Left cardiac atrium (tissue), 4 donors: Measurements from ENCODE around the gene CXCL12. TPM values are rescaled to one million over a fixed set of nuclear protein-coding genes. Genes with fewer than 3 reads are reported as not detected.
A peak's percentile ranks its signal among the peaks of the same experiment; 100 is the strongest.

Source experiments
- ATAC-seq, 2 donors: fragments of 200-7000 bp; cut with Tn5 transposase; one replicate each; pipeline ENCODE4 v1.9.1; 2020; ENCODE audit warnings: mild to moderate bottlenecking in 2 of 2, moderate library complexity in 2 of 2
- DNase-seq: peaks from one replicate; pipeline ENCODE4 v3.0.0-alpha.2; 2020
- intact Hi-C, 2 donors: fragments of 100-400 bp; cut with DNase I; formaldehyde crosslinking; loops; one replicate each; pipeline versions ENCODE4 v1.14.1 to v1.15.1; 2022 to 2023
- total RNA-seq, 2 donors: library from RNA; stranded (reverse); fragmentation: NEBNext Ultra II Directional; extraction: Animal tissue kit (Norgen Biotek cat#: 25700); gene quantifications; one replicate each; pipeline ENCODE4 v1.2.1, GENCODE V29; 2021
- donor health status: DM: no; HTN: yes; CAD: no.
- donor health status: DM: no; HTN: yes; CAD: no; lungs with severe emphysema.
- donor health status: DM: yes; HTN: yes; CAD: no.
- donor health status: Dilated cardiomyopathy.

CXCL12 gene
- total RNA-seq, 2 donors from 2014 or later, result 213 to 248 TPM

DNA sequence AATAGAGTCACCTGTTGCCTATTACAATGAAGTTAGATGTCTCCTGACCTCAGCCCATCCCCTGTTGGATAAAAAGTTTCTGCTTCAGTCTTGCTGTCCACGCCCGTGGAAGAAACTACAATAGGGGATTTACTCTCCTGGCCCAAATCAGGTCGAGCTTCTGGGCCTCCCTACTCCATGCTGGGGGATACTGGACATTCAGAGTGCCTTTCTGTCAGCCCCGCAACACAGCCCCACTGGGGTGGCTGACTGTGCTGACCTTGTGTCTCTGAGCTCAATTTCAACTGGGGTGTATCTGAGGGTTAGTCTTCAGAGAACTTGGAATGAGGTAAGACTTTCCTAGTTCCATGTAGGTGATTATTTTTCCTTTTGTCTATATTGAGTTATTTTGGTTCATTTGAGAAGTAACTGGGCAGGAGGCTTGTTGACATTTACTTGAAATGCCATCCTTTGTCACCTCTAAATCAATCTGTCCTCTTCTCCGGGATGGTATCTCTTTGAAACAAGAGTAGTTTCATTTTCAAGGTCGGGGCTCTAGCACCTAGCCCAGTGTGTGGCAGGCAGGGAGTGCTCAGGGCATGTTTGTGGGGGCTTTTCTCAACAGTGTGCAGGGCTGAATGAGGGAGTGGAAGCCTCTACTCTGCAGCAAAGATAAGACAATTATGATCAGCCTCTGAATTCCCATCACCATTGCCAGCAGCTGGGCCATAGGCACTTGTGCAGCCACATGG is 17.7 kb upstream of the CXCL12 start:
- no peak for DNase-seq
- no peak for ATAC-seq
- intact Hi-C loops, result no loop called here

DNA sequence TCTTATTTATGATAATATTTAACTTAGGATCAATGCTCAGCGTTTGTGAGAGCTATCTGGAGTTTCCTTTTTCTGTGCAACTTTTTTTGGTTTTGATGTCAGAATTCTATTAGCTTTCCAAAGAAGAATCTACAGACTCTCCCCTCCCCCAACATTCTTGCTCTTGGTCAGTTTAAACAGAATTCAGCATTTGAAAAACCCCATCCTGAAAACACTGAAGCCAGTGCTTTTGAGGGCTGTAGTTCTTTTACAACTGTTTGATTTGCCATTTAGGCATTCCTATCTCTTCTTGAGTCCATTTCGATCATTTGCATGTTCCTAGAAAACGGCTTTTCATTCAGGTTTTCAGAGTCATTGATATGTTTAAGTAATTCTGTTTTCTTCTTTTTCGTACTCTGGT is 15.6 kb upstream of the CXCL12 start:
- DNase-seq, result no peak
- no peak for ATAC-seq
- intact Hi-C loops, result no loop called here

DNA sequence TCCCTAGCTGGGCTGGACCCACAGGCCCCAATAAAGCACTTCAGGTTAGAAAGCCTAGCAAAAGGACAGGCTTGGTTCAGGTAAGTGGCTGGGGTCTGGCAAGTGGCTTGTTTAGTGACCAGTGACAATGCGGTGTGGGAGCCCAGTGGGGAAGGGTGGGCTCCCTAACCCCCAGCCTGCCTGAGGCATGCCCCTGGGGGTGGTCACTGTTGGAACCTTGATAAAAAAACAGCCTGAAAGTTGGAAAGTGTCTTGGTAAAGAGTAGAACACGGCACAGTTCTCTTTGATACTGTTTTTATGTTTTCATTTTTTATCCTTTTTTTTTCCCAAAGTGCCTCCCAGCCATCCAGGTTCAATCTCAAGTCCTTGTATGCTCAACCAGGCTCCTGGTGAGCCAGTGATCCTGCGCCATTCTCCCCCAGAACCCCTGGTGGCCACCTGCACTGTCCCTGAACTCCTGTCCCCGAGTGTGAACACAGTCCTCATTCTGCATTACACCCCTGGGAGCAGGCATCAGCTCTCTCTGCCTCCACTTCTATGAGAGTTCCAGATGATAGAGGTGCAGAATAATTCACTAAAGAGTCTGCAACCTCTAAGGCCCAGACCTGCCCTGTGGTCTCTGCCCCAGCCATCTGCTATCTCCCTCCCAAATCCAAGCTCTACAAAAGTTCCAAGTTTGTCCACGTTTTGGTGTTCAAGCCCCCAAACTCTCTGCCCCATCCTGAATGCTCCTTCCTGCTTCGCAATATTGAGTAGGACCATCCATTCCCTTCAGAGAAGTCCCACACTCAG is 15.0 kb upstream of the CXCL12 start:
- DNase-seq, result no peak
- ATAC-seq, result no peak
- intact Hi-C loops, result no loop called here

DNA sequence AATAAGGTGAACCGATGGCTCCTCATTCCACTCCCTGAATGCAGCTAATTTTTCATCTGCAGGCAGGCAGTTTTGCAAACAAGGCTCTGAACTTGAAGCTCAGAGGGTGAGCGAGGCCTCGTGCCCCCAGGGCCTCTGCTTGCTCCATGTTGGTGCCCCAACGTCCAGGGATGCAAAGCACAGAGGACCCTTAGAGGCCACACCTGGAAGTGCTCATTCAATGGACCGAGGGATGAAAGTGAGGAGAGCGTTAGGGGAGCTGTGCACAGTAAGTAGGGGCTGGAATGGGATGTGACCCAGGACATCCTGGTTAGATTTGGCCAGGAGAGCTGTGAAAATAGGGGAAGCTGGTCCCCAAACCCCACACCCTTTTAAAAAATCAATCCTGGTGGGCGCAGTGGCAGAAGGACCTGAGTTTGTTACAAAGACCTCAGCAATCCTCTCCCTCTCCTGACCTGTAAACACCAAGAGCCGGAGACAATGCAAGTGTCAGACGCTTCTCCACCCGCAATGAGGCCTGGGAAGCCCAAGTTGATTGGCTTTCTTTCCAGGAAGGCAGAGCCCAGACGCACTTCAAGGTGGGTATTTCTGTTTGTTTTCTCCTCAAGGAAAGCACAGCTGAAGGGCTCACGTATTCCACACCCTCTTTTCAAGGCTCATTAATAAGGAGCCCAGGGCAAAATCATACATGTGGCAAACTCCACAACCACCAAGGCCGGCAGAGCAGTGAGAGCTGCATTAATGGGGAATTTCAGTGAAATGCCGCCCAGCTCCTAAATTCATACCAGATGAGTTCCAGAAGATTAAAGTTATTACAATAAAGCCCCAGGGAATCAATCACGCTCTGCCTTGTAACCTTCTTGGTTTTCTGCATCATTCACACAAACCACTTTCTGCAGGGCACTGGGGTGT is 14.1 kb upstream of the CXCL12 start:
- intact Hi-C loops, result no loop called here
- ATAC-seq (no peak), DNase-seq (no peak)

DNA sequence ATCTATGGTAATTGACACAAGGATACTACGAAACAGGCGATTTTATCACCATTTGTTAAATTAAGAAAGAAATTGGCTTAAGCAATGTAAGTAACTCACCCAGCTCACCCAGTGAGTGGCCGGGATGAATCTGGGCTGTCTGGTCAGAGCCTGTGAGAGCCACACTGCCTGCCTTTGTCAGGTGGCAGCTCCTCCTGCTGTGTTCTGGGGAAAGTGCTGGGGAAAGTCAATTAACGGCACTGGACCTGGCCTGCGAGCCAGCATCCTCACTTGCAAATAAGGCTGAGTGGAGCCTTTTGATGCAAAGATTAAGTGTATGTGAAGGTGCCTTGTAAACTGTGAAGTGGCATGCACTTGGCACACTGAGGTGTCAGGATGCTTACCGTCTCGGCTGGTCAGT is 13.4 kb upstream of the CXCL12 start:
- intact Hi-C loops, result no loop called here
- ATAC-seq (no peak), DNase-seq (no peak)

DNA sequence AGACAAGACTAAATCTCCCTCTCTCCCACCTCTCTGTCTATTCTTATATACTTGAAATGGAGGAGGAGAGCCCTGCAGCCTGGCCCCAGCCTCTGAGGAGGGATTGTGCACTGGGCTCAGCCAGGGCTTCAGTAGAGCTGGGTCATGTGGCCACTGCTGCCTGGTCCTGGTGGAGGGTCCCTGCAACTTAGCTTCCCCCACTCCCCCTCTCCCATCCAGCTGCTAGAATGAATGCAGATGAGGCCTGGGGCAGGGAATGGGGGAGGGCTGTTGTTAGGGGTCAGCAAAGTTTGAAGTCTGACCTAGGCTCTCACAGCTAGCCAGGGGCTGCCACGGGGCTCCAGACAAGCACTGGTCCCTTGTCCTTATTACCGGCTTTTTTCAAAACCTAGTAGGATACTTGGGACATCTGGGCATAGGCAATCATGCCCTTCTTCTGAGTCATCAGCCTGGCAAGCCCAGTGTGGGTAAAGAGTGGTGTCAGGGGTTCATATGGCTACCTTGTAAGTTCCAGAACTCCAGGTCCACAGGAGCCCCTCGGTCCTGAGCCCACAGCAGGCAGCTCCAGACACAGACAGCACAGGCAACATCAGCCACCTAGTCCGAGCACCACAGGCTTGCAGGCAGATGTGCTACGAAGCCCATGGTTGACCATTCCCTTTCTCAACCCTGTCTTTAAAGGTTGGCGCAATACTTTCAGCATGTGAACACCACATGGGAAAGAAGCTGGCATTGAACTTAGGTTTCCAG is 12.8 kb upstream of the CXCL12 start:
- DNase-seq (no peak), ATAC-seq (no peak)
- intact Hi-C loops, result no loop called here

DNA sequence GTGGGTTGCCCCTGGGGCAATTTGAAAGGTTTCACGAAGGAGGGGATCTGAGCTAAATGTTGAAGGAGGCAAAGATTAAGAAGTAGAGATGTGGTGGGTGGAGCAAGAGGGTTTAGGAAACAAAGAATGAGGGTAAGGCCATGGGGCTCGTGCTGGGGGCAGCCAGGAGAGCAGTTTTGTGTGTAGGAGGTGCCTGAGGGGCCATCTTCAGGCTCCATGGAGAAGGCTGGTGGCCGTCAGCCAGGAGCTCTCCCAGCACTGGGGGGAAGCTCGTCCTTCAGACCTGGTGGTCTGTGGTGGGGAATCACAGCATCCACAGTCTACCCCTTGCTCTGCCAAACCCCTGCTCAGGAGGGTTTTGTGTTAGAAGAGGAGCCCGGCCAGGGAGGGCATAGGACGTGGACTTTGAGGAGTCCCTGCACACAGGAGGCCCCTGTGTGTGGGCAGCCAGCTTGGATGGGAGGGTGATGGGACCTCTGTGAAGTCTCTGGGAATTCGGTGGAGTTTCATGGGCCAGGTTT is 11.8 kb upstream of the CXCL12 start:
- DNase-seq (no peak), ATAC-seq (no peak)
- intact Hi-C loops, result no loop called here

DNA sequence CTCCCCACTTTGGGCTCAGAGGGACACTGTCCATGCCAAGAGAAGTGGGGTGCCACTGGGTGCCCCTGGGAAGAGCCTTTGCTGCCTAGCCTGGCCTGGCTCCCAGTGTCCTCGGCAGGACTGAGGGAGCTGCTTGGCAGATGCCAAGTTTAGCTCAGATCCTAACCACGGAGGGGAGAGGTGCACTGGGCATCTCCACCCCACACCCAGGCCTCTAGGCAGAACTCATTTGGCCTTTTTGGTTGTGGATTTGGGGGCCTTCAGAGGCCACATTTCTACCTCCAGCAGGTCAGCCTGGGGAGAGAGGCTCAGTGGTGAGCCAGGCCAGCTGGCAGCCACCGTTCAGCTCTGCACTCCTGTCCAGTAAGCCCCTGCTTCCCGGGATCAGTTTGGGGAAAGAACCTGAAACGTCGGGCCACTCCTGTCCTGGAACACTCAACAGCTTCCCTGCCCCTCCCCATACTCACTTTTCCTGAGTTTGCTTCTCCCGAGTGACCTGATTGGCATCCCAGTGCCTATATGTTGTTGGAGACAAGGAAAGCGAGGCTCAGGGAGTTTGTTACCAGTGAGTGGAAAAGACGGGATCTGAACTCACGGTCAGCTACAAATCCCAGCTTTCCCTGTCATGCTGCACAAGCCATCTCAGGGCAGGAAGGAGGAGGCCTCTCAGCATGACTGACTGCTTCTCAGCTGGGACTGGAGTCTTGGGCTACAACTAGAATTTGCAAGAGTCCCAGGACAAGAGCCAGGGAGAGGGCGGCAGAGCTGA is 11.2 kb upstream of the CXCL12 start:
- intact Hi-C loops, result no loop called here
- ATAC-seq (no peak), DNase-seq (no peak)

DNA sequence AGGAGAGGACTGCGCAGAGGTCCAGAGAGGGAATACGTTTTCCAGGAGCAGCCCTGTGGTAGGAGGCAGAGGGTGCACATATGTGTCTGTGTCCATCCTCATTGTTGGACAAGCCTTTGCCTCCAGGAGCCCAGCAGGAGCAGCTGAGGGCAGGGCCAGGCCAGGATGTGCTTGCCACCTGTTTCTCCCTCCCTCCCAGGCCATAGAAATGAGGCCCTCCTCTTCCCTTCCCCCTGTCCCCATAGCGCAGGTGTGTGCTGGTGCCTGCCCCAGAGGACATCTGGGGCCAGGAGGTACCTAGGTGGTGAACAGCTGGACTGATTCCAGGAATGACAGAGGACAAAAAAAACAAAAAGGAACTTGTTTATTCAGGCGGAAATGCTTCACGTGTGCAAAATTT is 10.5 kb upstream of the CXCL12 start:
- ATAC-seq (no peak), DNase-seq (no peak)
- intact Hi-C loops, result no loop called here

DNA sequence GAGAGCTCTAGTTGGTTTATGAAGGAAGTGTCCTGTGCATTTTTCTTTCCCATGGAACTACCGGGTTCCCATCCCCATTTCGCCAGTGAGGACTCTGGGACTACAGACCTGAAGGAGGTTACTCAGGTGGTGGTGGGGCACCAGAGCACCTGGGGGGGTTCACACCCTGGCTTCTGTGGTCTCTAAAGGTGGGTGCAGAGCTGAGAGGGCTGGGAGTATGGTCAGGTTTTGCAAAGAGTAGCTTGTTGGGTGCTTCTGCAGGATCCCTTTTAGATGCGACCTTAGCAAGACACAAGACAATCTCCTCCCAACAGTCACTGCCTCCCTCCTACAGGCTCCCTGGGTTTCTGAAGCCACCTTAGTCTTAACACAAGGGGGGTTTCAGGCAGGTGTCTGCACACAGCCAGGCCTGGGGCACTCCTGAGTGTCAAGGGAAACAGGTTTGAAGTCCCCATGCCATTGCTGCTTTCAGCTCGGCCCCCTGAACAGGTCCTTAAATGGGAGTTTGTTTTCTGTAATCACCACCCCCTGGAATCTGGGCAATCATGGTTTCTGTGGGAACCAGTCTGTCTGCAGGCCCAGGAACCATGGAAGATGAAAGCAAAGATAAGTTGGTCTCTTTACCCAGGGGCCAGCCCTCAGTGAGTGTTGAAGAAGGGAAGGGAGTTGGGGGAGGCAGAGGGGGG is 9.9 kb upstream of the CXCL12 start:
- DNase-seq (no peak), ATAC-seq (no peak)
- intact Hi-C loops, result no loop called here

DNA sequence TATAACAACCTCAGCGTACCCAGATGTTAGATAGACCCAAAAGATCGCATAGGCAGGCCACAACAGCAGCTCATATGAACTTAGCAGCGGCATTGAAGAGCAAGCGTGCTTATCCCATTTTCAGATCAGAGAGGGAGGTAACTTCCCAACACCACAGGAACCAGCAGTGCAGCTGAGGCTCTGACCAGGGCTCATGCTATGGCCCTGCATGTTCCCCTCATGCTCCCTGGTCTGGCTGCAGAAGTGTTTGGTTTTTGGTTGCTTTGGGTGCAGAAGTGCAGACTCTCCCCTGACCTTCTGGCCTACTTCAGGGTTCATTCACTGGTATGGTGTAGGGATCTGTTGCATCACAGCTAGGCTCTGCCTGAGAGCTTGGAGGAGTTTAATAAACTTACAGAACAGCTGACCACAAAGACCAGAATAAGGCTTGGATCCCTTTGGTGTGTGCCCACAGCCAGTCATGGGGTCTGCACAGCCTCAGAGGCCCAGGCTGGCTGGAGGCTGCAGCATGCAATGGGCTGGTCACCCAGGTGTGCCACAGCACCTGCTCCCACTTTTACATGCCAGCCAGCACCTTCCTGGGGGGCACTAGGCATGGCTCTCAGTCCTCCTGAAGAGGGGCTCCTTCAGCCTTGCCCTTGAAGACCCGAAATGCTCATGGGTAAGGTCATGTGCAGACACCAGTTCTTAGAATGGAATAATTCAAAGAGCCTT is 9.1 kb upstream of the CXCL12 start:
- ATAC-seq (no peak), DNase-seq (no peak)
- intact Hi-C loops, result no loop called here

DNA sequence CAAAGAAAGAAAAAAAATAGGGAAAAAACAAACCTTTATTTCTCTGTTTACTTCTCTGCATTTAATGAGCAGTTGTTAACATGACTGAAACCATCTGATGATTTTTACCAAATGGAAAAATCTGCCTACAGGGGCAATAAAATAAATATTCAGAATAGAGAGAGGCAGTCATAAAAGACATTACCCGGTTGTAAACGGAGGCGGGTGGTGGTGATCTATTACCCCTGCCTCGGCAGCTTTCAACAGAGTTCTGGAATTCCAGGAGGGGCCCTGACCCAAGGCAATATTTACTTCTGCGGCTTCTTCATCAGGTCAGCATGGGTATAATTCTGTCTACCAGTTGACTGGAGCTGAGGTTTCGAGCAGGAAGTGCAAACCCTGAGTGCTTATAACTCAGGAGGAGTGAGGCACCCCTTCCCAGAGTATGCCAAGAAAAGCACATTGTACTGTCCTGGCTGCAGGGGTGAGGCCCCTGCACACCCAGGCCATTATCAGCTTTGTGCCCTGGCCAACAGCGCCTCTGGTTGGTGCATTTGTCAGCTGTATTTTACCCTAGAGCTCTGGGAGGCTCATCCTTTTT is 8.2 kb upstream of the CXCL12 start:
- no peak for ATAC-seq
- no peak for DNase-seq
- intact Hi-C loops, result no loop called here

DNA sequence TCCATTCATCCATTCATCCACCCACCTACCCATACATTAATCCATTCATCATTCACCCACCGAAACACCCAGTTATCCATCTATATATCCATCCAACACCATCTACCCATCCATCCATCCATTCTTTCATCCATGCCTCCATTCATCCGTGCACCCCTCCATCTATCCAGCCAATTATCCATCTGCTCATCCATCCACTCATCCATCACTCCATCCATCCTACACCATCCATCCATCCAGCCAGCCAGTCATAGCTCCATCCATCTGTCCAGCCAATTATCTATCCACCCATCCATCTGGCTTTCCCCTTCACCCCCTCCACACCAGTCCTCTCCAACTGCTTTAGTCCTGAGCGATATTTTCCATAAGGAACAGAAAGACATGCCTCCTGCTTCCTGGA is 7.5 kb upstream of the CXCL12 start:
- ATAC-seq, result no peak
- intact Hi-C loops, result no loop called here
- no peak for DNase-seq

DNA sequence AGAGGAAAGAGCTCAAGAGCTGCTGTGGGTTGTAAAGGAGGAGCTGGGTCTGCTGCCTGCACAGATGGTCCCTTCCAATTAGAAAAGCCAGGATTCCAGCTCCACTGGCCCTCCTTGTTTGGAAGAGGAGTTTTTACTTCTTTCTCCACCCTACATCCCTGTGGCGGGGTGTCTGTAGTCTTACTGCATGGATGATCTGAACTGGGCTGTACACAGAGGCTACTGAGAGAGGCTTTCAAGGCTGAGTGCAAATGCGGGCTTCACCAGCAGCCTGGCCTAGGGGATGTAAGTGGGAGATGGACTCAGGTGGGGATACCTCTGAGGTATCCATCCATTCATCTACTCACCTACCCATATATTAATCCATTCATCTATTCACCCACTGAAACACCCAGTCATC is 7.1 kb upstream of the CXCL12 start:
- intact Hi-C loops, result no loop called here
- DNase-seq, result no peak

DNA sequence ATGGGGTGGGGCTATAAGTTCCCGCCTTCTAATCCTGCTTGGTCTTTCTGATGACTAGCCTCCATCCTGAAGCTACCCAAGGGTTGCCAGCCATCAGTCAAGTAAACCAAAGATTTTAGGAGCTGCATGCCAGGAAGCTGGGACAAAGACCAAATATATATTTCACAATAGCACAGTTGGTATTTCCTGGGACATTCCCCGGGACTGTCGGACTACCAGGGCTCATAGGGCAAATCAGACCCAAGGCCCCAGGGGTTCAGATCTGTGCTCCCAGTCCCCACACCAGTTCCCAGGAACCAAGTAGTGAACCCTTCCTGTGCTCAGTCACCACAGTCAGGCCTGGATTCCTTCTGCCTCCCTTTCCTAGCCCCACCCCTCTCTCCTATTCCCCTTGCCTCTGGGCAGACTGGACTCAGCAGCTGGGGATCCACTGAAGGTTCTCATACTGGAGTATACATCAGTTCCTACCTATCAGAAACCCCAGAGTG is 5.7 kb upstream of the CXCL12 start:
- no peak for DNase-seq
- intact Hi-C loops, result no loop called here
- ATAC-seq, result peak in 1 of 2 donors; percentile 17

More for the DNA sequence above, 7.1 kb upstream of the CXCL12 start:
- no peak for ATAC-seq

DNA sequence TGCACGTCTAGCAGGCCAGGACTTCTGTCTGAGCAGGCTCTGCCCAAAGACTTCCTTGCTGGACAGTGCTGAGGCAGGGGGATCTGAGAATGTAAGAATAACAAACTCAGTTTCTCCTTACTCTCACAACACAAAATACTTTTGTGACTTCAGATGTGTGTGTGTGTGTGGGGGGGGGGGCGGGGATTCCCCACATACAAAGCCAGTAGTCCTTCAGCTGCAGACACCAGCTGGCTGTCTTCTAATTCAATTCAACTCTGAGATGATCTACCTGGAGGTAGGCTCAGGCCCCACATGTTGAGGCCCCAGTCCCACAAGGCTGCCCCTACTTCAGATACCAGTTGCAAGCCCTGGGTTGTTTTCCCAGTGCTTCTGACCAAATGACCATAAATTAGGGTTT is 4.7 kb upstream of the CXCL12 start:
- no peak for ATAC-seq
- intact Hi-C loops, result loop anchor here (5.0 kb wide), 3 partner anchors 468 to 717 kb away; no protein-coding TSS in a partner anchor

More for the DNA sequence above, 4.7 kb upstream of the CXCL12 start:
- DNase-seq, result no peak
